HCT116 (cell line): ENCODE measurements around the gene FAM110D. TPM values are rescaled to one million over a fixed set of nuclear protein-coding genes. Genes with fewer than 3 reads are reported as not detected.

Experiments
- ATAC-seq: fragments of 200-7000 bp; cut with Tn5 transposase; 2 replicates; pipeline ENCODE4 v1.9.1; 2020; ENCODE audit warnings: mild to moderate bottlenecking, moderate library complexity
- BruUV-seq: library from RNA; stranded (reverse); fragments of 400-500 nt; replicated peaks from 2 replicates; lab custom pipeline; 2021; lab: Mats Ljungman, UMichigan
- CTCF ChIA-PET: fragments of 300-600 bp; sonication (Branson Sonifier 250); formaldehyde crosslinking; loops from one replicate; lab custom pipeline; 2021; ENCODE audit warnings: antibody characterized with exemption; lab: Charles Lee
- POLR2A ChIA-PET: fragments of 300-600, 350-600 bp; sonication (Branson Sonifier 250); formaldehyde crosslinking; loops from one replicate; lab custom pipeline; 2021; ENCODE audit warnings: antibody characterized with exemption; lab: Charles Lee
- RAD21 ChIA-PET, 2 experiments: fragments of 300-600 bp; sonication (Branson Sonifier 250); formaldehyde crosslinking; loops; one replicate each; lab custom pipeline; 2023; ENCODE audit warnings: low total read pairs in 2 of 2; ENCODE audit not compliant: uncharacterized antibody in 2 of 2, unreplicated experiment in 2 of 2, low non-redundant PET in 1 of 2; lab: Charles Lee
- DNase-seq: peaks from one replicate; pipeline ENCODE4 v3.0.0-alpha.2; 2010; ENCODE audit warnings: low read depth, low spot score
- H2AFZ ChIP-seq: fragments of 200-600 bp; shearing (Covaris generic), sonication (generic); 2 replicates; pipeline ENCODE4 v1.6.1; 2017; ENCODE audit warnings: low read depth, mixed run types, mixed read lengths, antibody characterized with exemption, low read length; ENCODE audit not compliant: poor library complexity, severe bottlenecking
- H3K27ac ChIP-seq: 2 replicates; pipeline ENCODE4 v1.5.1; 2012; ENCODE audit warnings: low read depth, low read length
- H3K27me3 ChIP-seq: fragments of 200-600 bp; sonication (generic); 2 replicates; pipeline ENCODE4 v1.6.1; 2016; ENCODE audit warnings: mixed run types, low read length, mixed read lengths; ENCODE audit not compliant: insufficient read depth
- H3K36me3 ChIP-seq, 2 experiments: fragments of 200-500 bp in 1 of 2; fragments of 200-600 bp in 1 of 2; sonication (Bioruptor generic) in 1 of 2; sonication (generic) in 1 of 2; 2 replicates each; pipeline versions ENCODE4 v1.5.1 to v1.6.1; 2014 to 2016; ENCODE audit warnings: low read length in 2 of 2, inconsistent platforms in 1 of 2, mixed read lengths in 1 of 2, mixed run types in 1 of 2; ENCODE audit not compliant: insufficient read depth in 2 of 2, control insufficient read depth in 1 of 2
- H3K4me1 ChIP-seq, 2 experiments: fragments of 200-600 bp in 1 of 2; sonication (generic) in 1 of 2; 2 replicates each; pipeline versions ENCODE4 v1.5.1 to v1.6.1; 2012 to 2017; ENCODE audit warnings: low read length in 2 of 2, inconsistent platforms in 1 of 2, mild to moderate bottlenecking in 1 of 2, mixed read lengths in 1 of 2, mixed run types in 1 of 2, moderate library complexity in 1 of 2; ENCODE audit not compliant: insufficient read depth in 2 of 2, control insufficient read depth in 1 of 2
- H3K4me2 ChIP-seq: fragments of 200-600 bp; sonication (generic); 2 replicates; pipeline ENCODE4 v1.6.1; 2017; ENCODE audit warnings: mixed run types, low read length, mixed read lengths
- H3K4me3 ChIP-seq, 2 experiments: fragments of 200-600 bp in 1 of 2; sonication (generic) in 1 of 2; replicated peaks in 1 of 2; 2 replicates each; pipeline ENCODE4 v1.5.1; 2011 to 2016; ENCODE audit warnings: low read length in 2 of 2, control low read depth in 1 of 2, low read depth in 1 of 2, mild to moderate bottlenecking in 1 of 2, mixed read lengths in 1 of 2, mixed run types in 1 of 2
- H3K79me2 ChIP-seq: fragments of 200-600 bp; sonication (generic); 2 replicates; pipeline ENCODE4 v1.6.1; 2017; ENCODE audit warnings: mild to moderate bottlenecking, mixed run types, low read length, moderate library complexity, mixed read lengths; ENCODE audit not compliant: insufficient read depth
- H3K9ac ChIP-seq: fragments of 200-600 bp; sonication (generic); 2 replicates; pipeline ENCODE4 v1.6.1; 2016; ENCODE audit warnings: low read length, mixed read lengths
- H3K9me2 ChIP-seq: fragments of 200-600 bp; sonication (generic), shearing (Covaris generic); 2 replicates; pipeline ENCODE4 v1.6.1; 2017; ENCODE audit warnings: mixed run types, mild to moderate bottlenecking, moderate library complexity; ENCODE audit not compliant: insufficient read depth
- H3K9me3 ChIP-seq, 2 experiments: fragments of 200-500 bp in 1 of 2; fragments of 200-600 bp in 1 of 2; sonication (Bioruptor generic) in 1 of 2; sonication (generic) in 1 of 2; 2 replicates each; pipeline ENCODE4 v1.6.1; 2014 to 2017; ENCODE audit warnings: low read length in 2 of 2, mixed read lengths in 2 of 2, inconsistent platforms in 1 of 2, low read depth in 1 of 2, mild to moderate bottlenecking in 1 of 2, mixed run types in 1 of 2, moderate library complexity in 1 of 2; ENCODE audit not compliant: control insufficient read depth in 1 of 2, insufficient read depth in 1 of 2
- H4K20me1 ChIP-seq: fragments of 200-600 bp; sonication (generic), shearing (Covaris generic); 2 replicates; pipeline ENCODE4 v1.6.1; 2017; ENCODE audit warnings: mixed run types, mild to moderate bottlenecking, moderate library complexity; ENCODE audit not compliant: insufficient read depth
- EGR1 ChIP-seq: IDR thresholded peaks from 2 replicates; pipeline ENCODE4 v1.6.1; 2012; ENCODE audit warnings: low read depth
- EZH2 ChIP-seq: fragments of 200-600 bp; sonication (generic); IDR thresholded peaks from 2 replicates; pipeline ENCODE4 v1.6.1; 2017; ENCODE audit warnings: antibody characterized with exemption, mixed run types
- MAX ChIP-seq: IDR thresholded peaks from 2 replicates; pipeline ENCODE4 v1.6.1; 2012
- POLR2AphosphoS5 ChIP-seq: IDR thresholded peaks from 2 replicates; pipeline ENCODE4 v1.6.1; 2011; ENCODE audit warnings: mild to moderate bottlenecking, low read depth, low read length, moderate library complexity
- RAD21 ChIP-seq: IDR thresholded peaks from 2 replicates; pipeline ENCODE4 v1.6.1; 2012; ENCODE audit warnings: low read depth, mild to moderate bottlenecking
- ZBTB33 ChIP-seq: IDR thresholded peaks from 2 replicates; pipeline ENCODE4 v1.6.1; 2011; ENCODE audit warnings: mild to moderate bottlenecking, low read length, moderate library complexity; ENCODE audit not compliant: insufficient replicate concordance; ENCODE audit errors: extremely low read depth
- ZFX ChIP-seq: fragments of 450-650 bp; IDR thresholded peaks from 2 replicates; pipeline ENCODE4 v1.6.1; 2017
- intact Hi-C: fragments of 100-400 bp; cut with micrococcal nuclease; formaldehyde crosslinking; loops from 2 replicates; pipeline ENCODE4 v1.10.0; 2022
- total RNA-seq: library from RNA; stranded (reverse); gene quantifications from one replicate; pipeline ENCODE4 v1.2.1, GENCODE V29; 2021; ENCODE audit not compliant: unreplicated experiment

Gene FAM110D
- total RNA-seq, 1 experiment from 2014 or later, result 0.34 TPM

- Histone ChIP-seq H3K27me3 (no peaks in the 10 kb centered on the region), H3K9me3 (no peaks in the 10 kb centered on the region), H3K79me2 (no peaks in the 10 kb centered on the region), H4K20me1 (no peaks in the 10 kb centered on the region), H3K4me1 (peaks cover 16 to 52% of the 10 kb centered on the region in 2 experiments), H3K36me3 (no peaks in the 10 kb centered on the region), H2AFZ (peak overlapping the region; percentile 70), H3K4me2 (peak overlapping the region; percentile 94), H3K9ac (peak overlapping the region; percentile 50), H3K27ac (peak overlapping the region; percentile 37; the same call in 1 of the 2 replicates), H3K9me2 (no peaks in the 10 kb centered on the region), H3K4me3 (peak overlapping the region; percentile 35 to 57)
- intact Hi-C loops, result no loop called here
- DNase-seq (no peak), ATAC-seq (peak; percentile 56)
- TF ChIP-seq ZFX, result peak; percentile 39; the same call in 1 of the 2 replicates
- TF ChIP-seq EGR1, result no peak
- TF ChIP-seq MAX, result peak; percentile 70
- peak; percentile 17; the same call in 1 of the 2 replicates for TF ChIP-seq POLR2AphosphoS5
- TF ChIP-seq EZH2, result no peak
- TF ChIP-seq RAD21, result no peak
- ChIA-PET RAD21 (interaction anchor here in 1 of 2 experiments (0.5 kb wide), 1 partner anchor 1486 kb away, joined by 3 read pairs; no protein-coding TSS in a partner anchor), POLR2A (interaction anchor here (1.5 kb wide), 1 partner anchor 8 kb away, joined by 4 read pairs; the partner anchor contains the start of gene ZNF593), CTCF (interaction anchor here (0.8 kb wide), 1 partner anchor 8 kb away, joined by 3 read pairs; the partner anchor contains the start of gene ZNF593)
- no TSS peak for BruUV-seq
These were observed 2.7 kb downstream of the FAM110D start for GRCh38 chr1:26161415-26162219.

- peaks cover 11 to 46% of the 10 kb centered on the region in 2 experiments for H3K4me1 ChIP-seq
- no peaks in the 10 kb centered on the region for H3K9me2 ChIP-seq
- H3K4me2 ChIP-seq, result peak overlapping the region; percentile 94
- peak overlapping the region; percentile 50 for H3K9ac ChIP-seq
- no peaks in the 10 kb centered on the region for H3K27me3 ChIP-seq
- ChIA-PET RAD21 (no interaction called here), POLR2A (interaction anchor here (0.6 kb wide), 1 partner anchor 328 kb away, joined by 4 read pairs; no protein-coding TSS in a partner anchor), CTCF (no interaction called here)
- H3K36me3 ChIP-seq, result no peaks in the 10 kb centered on the region
- peak overlapping the region; percentile 35 to 57 for H3K4me3 ChIP-seq
- no peaks in the 10 kb centered on the region for H3K9me3 ChIP-seq
- BruUV-seq, result TSS peak; percentile 56
- DNase-seq (no peak), ATAC-seq (no peak)
- intact Hi-C loops, result no loop called here
- no peaks in the 10 kb centered on the region for H3K79me2 ChIP-seq
- H2AFZ ChIP-seq, result peak overlapping the region; percentile 70
- H3K27ac ChIP-seq, result no peak overlapping the region; the same call in 1 of the 2 replicates
- H4K20me1 ChIP-seq, result no peaks in the 10 kb centered on the region
- TF ChIP-seq ZBTB33 (no peak), ZFX (0 out of 2 replicates have a peak, but pooled peaks have one; percentile 1)
These were observed 3.4 kb downstream of the FAM110D start for GRCh38 chr1:26162220-26162709.
